Endothelial cell of umbilical vein (primary cell): ENCODE measurements around the gene MAJIN. TPM values are rescaled to one million over a fixed set of nuclear protein-coding genes. Genes with fewer than 3 reads are reported as not detected.

Source experiments
- BruUV-seq: library from RNA; stranded (reverse); fragments of 400-500 nt; replicated peaks from 2 replicates; lab custom pipeline; 2021; lab: Mats Ljungman, UMichigan
- CTCF ChIA-PET: fragments of 300-600, 350-600 bp; sonication (Branson Sonifier 250); formaldehyde crosslinking; loops from one replicate; lab custom pipeline; 2021; ENCODE audit warnings: antibody characterized with exemption, inconsistent platforms; lab: Charles Lee
- POLR2A ChIA-PET: fragments of 300-600, 350-600 bp; sonication (Branson Sonifier 250); formaldehyde crosslinking; loops from one replicate; lab custom pipeline; 2021; ENCODE audit warnings: antibody characterized with exemption, inconsistent platforms; lab: Charles Lee
- DNase-seq: peaks from one replicate; pipeline ENCODE4 v3.0.0-alpha.2; 2011; ENCODE audit warnings: low read depth, low spot score
- FAIRE-seq: peaks from 2 replicates; lab custom pipeline; 2011; peaks lifted over from hg19 to GRCh38; lab: Jason Lieb, UNC
- H2AFZ ChIP-seq: 2 replicates; pipeline ENCODE4 v1.6.0; 2012; ENCODE audit warnings: low read depth, low read length, control low read depth, inconsistent platforms
- H3K27ac ChIP-seq: 2 replicates; pipeline ENCODE4 v1.5.1; 2011; ENCODE audit warnings: low read depth, mild to moderate bottlenecking, control low read depth, low read length, moderate library complexity; ENCODE audit not compliant: insufficient read depth
- H3K27me3 ChIP-seq, 2 experiments: 2 replicates each; pipeline versions ENCODE4 v1.6.0 to v1.6.1; 2011; ENCODE audit warnings: low read length in 2 of 2, mixed read lengths in 1 of 2; ENCODE audit not compliant: control insufficient read depth in 2 of 2, insufficient read depth in 2 of 2
- H3K36me3 ChIP-seq, 2 experiments: 2 replicates in 1 of 2; 3 replicates in 1 of 2; pipeline ENCODE4 v1.5.1; 2011; ENCODE audit warnings: low read length in 2 of 2, mild to moderate bottlenecking in 1 of 2, moderate library complexity in 1 of 2; ENCODE audit not compliant: control insufficient read depth in 2 of 2, insufficient read depth in 2 of 2; ENCODE audit errors: extremely low read depth in 1 of 2
- H3K4me1 ChIP-seq: 3 replicates; pipeline ENCODE4 v1.5.1; 2011; ENCODE audit warnings: mild to moderate bottlenecking, low read length; ENCODE audit not compliant: control insufficient read depth, insufficient read depth; ENCODE audit errors: extremely low read depth
- H3K4me2 ChIP-seq: 2 replicates; pipeline ENCODE4 v1.6.1; 2011; ENCODE audit warnings: low read length, control low read depth, mixed read lengths; ENCODE audit not compliant: insufficient read depth
- H3K4me3 ChIP-seq, 3 experiments: fragments of 200-600 bp in 1 of 3; sonication (generic), shearing (Covaris generic) in 1 of 3; replicated peaks in 1 of 3; 2 replicates each; pipeline ENCODE4 v1.5.1; 2011 to 2016; ENCODE audit warnings: control low read depth in 3 of 3, low read length in 3 of 3, mild to moderate bottlenecking in 2 of 3, inconsistent platforms in 1 of 3, low read depth in 1 of 3, moderate library complexity in 1 of 3; ENCODE audit not compliant: insufficient read depth in 1 of 3
- H3K79me2 ChIP-seq: 2 replicates; pipeline ENCODE4 v1.6.0; 2012; ENCODE audit warnings: low read length, inconsistent platforms; ENCODE audit not compliant: control insufficient read depth, insufficient read depth
- H3K9ac ChIP-seq: replicated peaks from 2 replicates; pipeline ENCODE3; 2011; ENCODE audit warnings: low read length, control low read depth; ENCODE audit not compliant: insufficient read depth; ENCODE audit errors: extremely low read depth
- H3K9me1 ChIP-seq: replicated peaks from 3 replicates; pipeline ENCODE4 v1.6.0; 2011; ENCODE audit warnings: mild to moderate bottlenecking, low read length; ENCODE audit not compliant: control insufficient read depth, insufficient read depth; ENCODE audit errors: extremely low read depth
- H3K9me3 ChIP-seq: replicated peaks from 2 replicates; pipeline ENCODE4 v1.5.1; 2012; ENCODE audit warnings: low read length, inconsistent platforms; ENCODE audit not compliant: control insufficient read depth, insufficient read depth
- H4K20me1 ChIP-seq: replicated peaks from 2 replicates; pipeline ENCODE3; 2011; ENCODE audit warnings: mild to moderate bottlenecking, low read length; ENCODE audit not compliant: control insufficient read depth, insufficient read depth; ENCODE audit errors: extremely low read depth
- CTCF ChIP-seq, 2 donors: IDR thresholded peaks; 1 replicate in 1 of 2; 2 replicates in 1 of 2; pipeline ENCODE4 v1.5.1; 2011; ENCODE audit warnings: low read length in 2 of 2, mild to moderate bottlenecking in 2 of 2, moderate library complexity in 2 of 2, control low read depth in 1 of 2, inconsistent platforms in 1 of 2, low read depth in 1 of 2; ENCODE audit not compliant: insufficient read depth in 1 of 2; ENCODE audit errors: extremely low read depth in 1 of 2
- EZH2 ChIP-seq: IDR thresholded peaks from 2 replicates; pipeline ENCODE4 v1.6.1; 2012; ENCODE audit warnings: borderline replicate concordance, low read depth, mild to moderate bottlenecking, moderate library complexity, low read length, inconsistent platforms; ENCODE audit not compliant: severe bottlenecking
- FOS ChIP-seq: IDR thresholded peaks from 2 replicates; pipeline ENCODE4 v1.6.1; 2011; ENCODE audit warnings: mild to moderate bottlenecking, low read length, moderate library complexity, borderline replicate concordance; ENCODE audit not compliant: insufficient read depth
- GATA2 ChIP-seq: IDR thresholded peaks from 2 replicates; pipeline ENCODE4 v1.7.0; 2011; ENCODE audit warnings: low read depth, mild to moderate bottlenecking, moderate library complexity, mixed read lengths, low read length; ENCODE audit not compliant: insufficient read length, insufficient read depth
- JUN ChIP-seq: IDR thresholded peaks from 2 replicates; pipeline ENCODE4 v1.6.1; 2011; ENCODE audit warnings: borderline replicate concordance, low read depth; ENCODE audit not compliant: insufficient read length, insufficient read depth
- MAX ChIP-seq: IDR thresholded peaks from 2 replicates; pipeline ENCODE4 v1.6.1; 2011; ENCODE audit not compliant: insufficient read depth, insufficient read length
- MYC ChIP-seq: IDR thresholded peaks from one replicate; pipeline ENCODE4 v1.6.1; 2011; ENCODE audit warnings: mild to moderate bottlenecking, low read depth, low read length
- POLR2A ChIP-seq: IDR thresholded peaks from 2 replicates; pipeline ENCODE4 v1.6.1; 2012; ENCODE audit warnings: low read depth, mild to moderate bottlenecking, control low read depth, low read length
- POLR2AphosphoS5 ChIP-seq: IDR thresholded peaks from 2 replicates; pipeline ENCODE4 v1.6.1; 2012; ENCODE audit warnings: low read depth, mild to moderate bottlenecking, control low read depth, low read length, moderate library complexity; ENCODE audit not compliant: insufficient read depth
- dilution Hi-C: fragments of 300-500 bp; cut with MboI; formaldehyde crosslinking; loops from one replicate; pipeline ENCODE4 v1.15.0; 2019; ENCODE audit warnings: low sequenced_read_pairs; ENCODE audit not compliant: extremely low pct_ligation_motif_present
- intact Hi-C: fragments of 100-400 bp; cut with micrococcal nuclease; formaldehyde crosslinking; loops from one replicate; pipeline ENCODE4 v1.10.0; 2022
- polyA plus RNA-seq, 4 experiments: library from polyadenylated mRNA; depleted of rRNA in 3 of 4; stranded (reverse) in 3 of 4; unstranded in 1 of 4; fragments of >200 nt; gene quantifications; 2 replicates each; pipeline versions ENCODE4 v1.2.1 to v1.2.3, GENCODE V29; 2011 to 2012; ENCODE audit warnings: missing spikeins in 1 of 4
- total RNA-seq: library from RNA; stranded (reverse); gene quantifications from 2 replicates; pipeline ENCODE4 v1.2.3, GENCODE V29; 2021

Gene MAJIN
- total and polyA plus RNA-seq, 2 donors (not counting 3 experiments of a cell fraction or from before 2014, with no cell fraction given) = 0.07 TPM; not detected in 1

GRCh38 chr11:65021003-65021402 lies 49.1 kb upstream of the MAJIN start:
- no peaks in the 10 kb centered on the region for H3K4me1 ChIP-seq
- H3K9me3 ChIP-seq = no peaks in the 10 kb centered on the region
- intact Hi-C loops (no loop called here), dilution Hi-C loops (no loop called here)
- H3K9me1 ChIP-seq = no peaks in the 10 kb centered on the region
- H3K79me2 ChIP-seq = no peaks in the 10 kb centered on the region
- no peak overlapping the region for H2AFZ ChIP-seq
- H4K20me1 ChIP-seq = no peaks in the 10 kb centered on the region
- no peak overlapping the region for H3K4me2 ChIP-seq
- ChIA-PET CTCF (no interaction called here), POLR2A (no interaction called here)
- no peaks in the 10 kb centered on the region for H3K27me3 ChIP-seq
- TF ChIP-seq POLR2AphosphoS5 (no peak), GATA2 (no peak), MYC (no peak), CTCF (IDR thresholded peaks at IDR 0.05; ENCODE audit: extremely low read depth in 1 of 2, insufficient read depth in 1 of 2, low read depth in 1 of 2, low read length in 2 of 2) (no peak), EZH2 (no peak), MAX (no peak), POLR2A (no peak), FOS (no peak), JUN (no peak)
- H3K9ac ChIP-seq = no peak overlapping the region
- DNase-seq (no peak), FAIRE-seq (no peak)
- H3K4me3 ChIP-seq = no peak overlapping the region
- H3K27ac ChIP-seq = no peak overlapping the region
- no TSS peak for BruUV-seq
- peaks cover 0 to 4% of the 10 kb centered on the region in 2 experiments for H3K36me3 ChIP-seq
